GM06990 (cell line): Measurements from ENCODE around the gene ACOT11.
"Not testable (repeated sequence)": the region's sequence is repeated elsewhere in the genome, so short reads cannot be mapped to it uniquely, and the experiment has no call there.

Source experiments
- DNase-seq: peaks from one replicate; pipeline ENCODE4 v3.0.0-alpha.2; 2011; ENCODE audit not compliant: insufficient read length; ENCODE audit errors: extremely low read depth
- H3K27me3 ChIP-seq: replicated peaks from 2 replicates; pipeline ENCODE4 v1.6.0; 2011; ENCODE audit warnings: low read length; ENCODE audit not compliant: control insufficient read depth, insufficient read depth
- H3K36me3 ChIP-seq: 2 replicates; pipeline ENCODE4 v1.5.1; 2011; ENCODE audit warnings: low read length; ENCODE audit not compliant: control insufficient read depth, insufficient read depth
- H3K4me3 ChIP-seq: replicated peaks from 2 replicates; pipeline ENCODE4 v1.5.1; 2011; ENCODE audit warnings: low read depth, mild to moderate bottlenecking, control low read depth, low read length
- CTCF ChIP-seq: IDR thresholded peaks from 2 replicates; pipeline ENCODE4 v1.5.1; 2011; ENCODE audit warnings: low read length, control low read depth, mild to moderate bottlenecking, inconsistent platforms; ENCODE audit not compliant: insufficient read depth, poor library complexity, severe bottlenecking

Gene ACOT11

GRCh38 chr1:54516249-54516920, 31.6 kb upstream of the ACOT11 start:
- DNase-seq = no peak

GRCh38 chr1:54517496-54517895, 30.5 kb upstream of the ACOT11 start:
- no peaks in the 10 kb centered on the region for H3K36me3 ChIP-seq
- H3K4me3 ChIP-seq = no peak overlapping the region
- TF ChIP-seq CTCF = no peak
- no peak for DNase-seq
- no peaks in the 10 kb centered on the region for H3K27me3 ChIP-seq

More at GRCh38 chr1:54516249-54516920, 31.6 kb upstream of the ACOT11 start:
- H3K36me3 ChIP-seq = no peaks in the 10 kb centered on the region
- peaks cover 1% of the 10 kb centered on the region; the same call in 1 of the 2 replicates for H3K27me3 ChIP-seq
- TF ChIP-seq CTCF = no peak
- H3K4me3 ChIP-seq = no peak overlapping the region

GRCh38 chr1:54518489-54518888, 29.5 kb upstream of the ACOT11 start:
- no peak overlapping the region for H3K4me3 ChIP-seq
- no peaks in the 10 kb centered on the region for H3K36me3 ChIP-seq
- no peak for TF ChIP-seq CTCF
- no peak for DNase-seq
- no peaks in the 10 kb centered on the region for H3K27me3 ChIP-seq

GRCh38 chr1:54519709-54520108, 28.3 kb upstream of the ACOT11 start:
- TF ChIP-seq CTCF = peak; percentile 37
- DNase-seq = no peak
- Histone ChIP-seq H3K36me3 (no peaks in the 10 kb centered on the region), H3K4me3 (no peak overlapping the region), H3K27me3 (no peaks in the 10 kb centered on the region)

GRCh38 chr1:54520631-54521321, 27.3 kb upstream of the ACOT11 start:
- no peak for DNase-seq
- Histone ChIP-seq H3K27me3 (no peaks in the 10 kb centered on the region), H3K4me3 (no peak overlapping the region), H3K36me3 (no peaks in the 10 kb centered on the region)
- TF ChIP-seq CTCF = no peak

GRCh38 chr1:54526565-54526964, 21.5 kb upstream of the ACOT11 start:
- H3K27me3 ChIP-seq, DNase-seq: not testable (repeated sequence)

More at GRCh38 chr1:54526565-54526964, 21.5 kb upstream of the ACOT11 start:
- H3K36me3 ChIP-seq, H3K4me3 ChIP-seq: not testable (repeated sequence)
